ENCODE measurements around the gene UAP1. TPM values are rescaled to one million over a fixed set of nuclear protein-coding genes. Genes with fewer than 3 reads are reported as not detected.
A peak's percentile ranks its signal among the peaks of the same experiment; 100 is the strongest.

The UAP1 gene
- total RNA-seq, 4 donors from 2014 or later = 157 to 485 (median 258) TPM

- TF ChIP-seq CTCF (IDR thresholded peaks at IDR 0.05) = no peak
- ATAC-seq (ENCODE audit: low FRiP score) (no peak), DNase-seq (ENCODE audit: low spot score) (no peak)
These were observed 65.2 kb downstream of the UAP1 start for GRCh38 chr1:162626761-162627160.

GRCh38 chr1:162627662-162628296 lies 66.3 kb downstream of the UAP1 start:
- TF ChIP-seq CTCF (IDR thresholded peaks at IDR 0.05) = no peak
- ATAC-seq (ENCODE audit: low FRiP score) (no peak), DNase-seq (ENCODE audit: low spot score) (no peak)

GRCh38 chr1:162629077-162629627 lies 67.6 kb downstream of the UAP1 start:
- ATAC-seq (ENCODE audit: low FRiP score) (no peak), DNase-seq (ENCODE audit: low spot score) (no peak)
- TF ChIP-seq CTCF (IDR thresholded peaks at IDR 0.05) = no peak

- ATAC-seq (ENCODE audit: low FRiP score) (no peak), DNase-seq (ENCODE audit: low spot score) (no peak)
These were observed 68.1 kb downstream of the UAP1 start for GRCh38 chr1:162629651-162630050.

GRCh38 chr1:162631546-162632191 lies 70.1 kb downstream of the UAP1 start:
- DNase-seq (ENCODE audit: low spot score) (no peak), ATAC-seq (ENCODE audit: low FRiP score) (peak; percentile 25)
- TF ChIP-seq CTCF (IDR thresholded peaks at IDR 0.05) = no peak

More at GRCh38 chr1:162629651-162630050, 68.1 kb downstream of the UAP1 start:
- no peak for TF ChIP-seq CTCF (IDR thresholded peaks at IDR 0.05)

GRCh38 chr1:162632217-162632666 lies 70.7 kb downstream of the UAP1 start, which contains the start of gene DDR2:
DDR2 (plus strand) TSS chr1:162632464; CDS start chr1:162719064, 86,600 bp downstream.
- ATAC-seq (ENCODE audit: low FRiP score) (peak; percentile 46), DNase-seq (ENCODE audit: low spot score) (peak; percentile 51)
- TF ChIP-seq CTCF (IDR thresholded peaks at IDR 0.05) = no peak
